GM12873 (cell line): ENCODE results near the gene TMEM267.

Experiments used
- TF ChIP-seq, protein P1 (sequence below): IDR thresholded peaks from 2 replicates; pipeline ENCODE4 v1.5.1; 2012; ENCODE audit warnings: low read depth, mild to moderate bottlenecking, moderate library complexity, low read length, control low read depth; ENCODE audit not compliant: insufficient read depth; ENCODE audit errors: missing control alignments

Gene TMEM267

DNA sequence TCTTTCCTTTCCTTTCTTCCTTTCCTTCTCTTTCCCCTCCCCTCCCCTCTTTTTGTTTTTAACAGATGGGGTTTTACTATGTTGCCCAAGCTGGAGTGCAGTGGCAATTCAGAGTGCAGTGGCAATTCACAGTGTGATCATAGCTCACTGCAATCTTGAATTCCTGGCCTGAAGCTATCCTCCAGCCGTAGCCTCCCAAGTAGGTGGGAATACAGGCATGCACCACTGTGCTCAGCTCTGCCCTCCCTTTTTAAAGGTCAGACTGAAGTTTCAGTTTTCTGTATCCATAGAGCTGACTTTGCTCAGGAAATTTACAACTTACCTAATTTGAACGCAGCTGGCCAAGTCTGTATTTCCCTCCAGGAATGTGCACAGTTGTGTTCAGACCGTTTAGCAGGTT, 72.2 kb downstream of the TMEM267 start:
- TF ChIP-seq, protein P1, sequence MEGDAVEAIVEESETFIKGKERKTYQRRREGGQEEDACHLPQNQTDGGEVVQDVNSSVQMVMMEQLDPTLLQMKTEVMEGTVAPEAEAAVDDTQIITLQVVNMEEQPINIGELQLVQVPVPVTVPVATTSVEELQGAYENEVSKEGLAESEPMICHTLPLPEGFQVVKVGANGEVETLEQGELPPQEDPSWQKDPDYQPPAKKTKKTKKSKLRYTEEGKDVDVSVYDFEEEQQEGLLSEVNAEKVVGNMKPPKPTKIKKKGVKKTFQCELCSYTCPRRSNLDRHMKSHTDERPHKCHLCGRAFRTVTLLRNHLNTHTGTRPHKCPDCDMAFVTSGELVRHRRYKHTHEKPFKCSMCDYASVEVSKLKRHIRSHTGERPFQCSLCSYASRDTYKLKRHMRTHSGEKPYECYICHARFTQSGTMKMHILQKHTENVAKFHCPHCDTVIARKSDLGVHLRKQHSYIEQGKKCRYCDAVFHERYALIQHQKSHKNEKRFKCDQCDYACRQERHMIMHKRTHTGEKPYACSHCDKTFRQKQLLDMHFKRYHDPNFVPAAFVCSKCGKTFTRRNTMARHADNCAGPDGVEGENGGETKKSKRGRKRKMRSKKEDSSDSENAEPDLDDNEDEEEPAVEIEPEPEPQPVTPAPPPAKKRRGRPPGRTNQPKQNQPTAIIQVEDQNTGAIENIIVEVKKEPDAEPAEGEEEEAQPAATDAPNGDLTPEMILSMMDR: no peak

DNA sequence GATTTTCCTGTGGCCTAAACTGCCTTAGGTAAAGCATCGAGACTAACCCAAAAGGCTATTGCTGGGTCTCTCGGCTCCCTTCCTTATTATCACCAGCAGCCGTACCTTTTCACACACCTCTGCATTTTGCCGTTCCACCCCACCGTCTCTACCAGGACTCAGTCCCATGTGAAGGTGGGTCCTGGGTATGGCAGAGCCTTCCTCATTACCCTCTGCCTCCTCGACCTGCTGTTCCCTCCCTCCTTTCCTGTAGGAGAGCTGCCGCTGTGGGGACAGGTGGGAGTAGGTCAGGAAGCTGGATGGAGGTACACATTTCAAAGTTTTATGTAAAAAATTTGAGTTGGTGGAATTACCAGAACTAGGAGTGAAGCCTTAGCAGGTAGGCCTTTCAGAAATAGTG, 73.3 kb downstream of the TMEM267 start:
- TF ChIP-seq, protein P1: no peak

DNA sequence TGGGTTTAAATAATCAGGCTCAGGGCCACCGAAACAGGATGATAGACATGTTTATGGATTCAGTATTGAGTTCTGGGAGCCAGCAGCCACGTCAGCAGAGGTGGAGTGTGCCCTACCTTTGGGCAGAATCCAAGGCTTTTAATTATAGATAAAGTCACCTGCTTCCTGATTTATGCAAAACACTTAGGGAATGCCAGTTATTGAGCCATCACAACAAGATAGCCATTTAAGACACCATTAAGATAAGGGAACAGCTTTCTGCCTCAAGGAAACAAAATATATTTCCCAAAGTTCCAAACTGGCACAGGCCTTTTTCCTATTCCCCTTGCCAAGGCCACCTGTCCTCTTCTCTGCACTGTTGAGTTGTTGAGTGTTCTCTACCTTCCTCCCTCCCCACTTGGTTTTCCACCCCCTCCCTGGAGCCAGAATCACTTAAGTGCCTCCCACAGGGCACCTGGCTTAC, 73.8 kb downstream of the TMEM267 start:
- TF ChIP-seq, protein P1: no peak

DNA sequence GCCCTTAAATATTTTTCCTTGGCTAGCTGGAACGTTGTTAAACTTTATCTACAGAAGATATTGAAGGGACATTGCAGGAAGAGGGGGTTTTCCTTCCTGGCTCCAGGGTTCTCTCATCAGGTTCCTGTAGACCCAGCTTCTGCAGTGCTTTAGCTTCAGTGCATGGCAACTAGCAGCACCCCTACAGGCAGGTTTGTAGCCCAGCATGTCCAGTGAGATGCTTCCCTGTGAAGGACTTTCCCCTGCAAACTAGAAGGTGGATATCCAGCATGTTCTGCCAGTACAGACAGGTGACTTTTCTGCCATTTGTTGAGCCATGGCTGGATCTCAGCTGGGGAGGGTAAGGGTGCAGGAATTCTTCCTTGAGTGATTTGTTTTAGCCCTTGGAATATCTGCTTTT, 81.8 kb downstream of the TMEM267 start:
- TF ChIP-seq, protein P1: peak; percentile 31

DNA sequence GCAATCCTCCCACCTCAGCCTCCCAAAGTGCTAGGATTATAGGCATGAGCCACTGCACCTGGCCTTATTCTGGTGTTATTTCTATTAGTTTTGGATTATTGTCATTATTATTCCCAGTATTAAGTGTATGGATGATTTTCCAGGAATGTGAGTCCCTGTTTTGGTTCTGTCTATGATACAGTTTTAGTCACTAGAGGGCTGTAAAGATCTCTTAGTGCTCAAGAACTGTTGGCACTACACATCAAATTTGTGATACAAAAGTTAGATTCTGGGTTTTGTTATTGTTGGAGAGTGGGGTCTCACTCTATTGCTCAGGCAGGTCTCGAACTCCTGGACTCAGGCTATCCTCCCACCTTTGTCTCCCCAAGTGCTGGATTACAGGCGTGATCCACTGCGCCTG, 83.6 kb downstream of the TMEM267 start:
- TF ChIP-seq, protein P1: no peak

DNA sequence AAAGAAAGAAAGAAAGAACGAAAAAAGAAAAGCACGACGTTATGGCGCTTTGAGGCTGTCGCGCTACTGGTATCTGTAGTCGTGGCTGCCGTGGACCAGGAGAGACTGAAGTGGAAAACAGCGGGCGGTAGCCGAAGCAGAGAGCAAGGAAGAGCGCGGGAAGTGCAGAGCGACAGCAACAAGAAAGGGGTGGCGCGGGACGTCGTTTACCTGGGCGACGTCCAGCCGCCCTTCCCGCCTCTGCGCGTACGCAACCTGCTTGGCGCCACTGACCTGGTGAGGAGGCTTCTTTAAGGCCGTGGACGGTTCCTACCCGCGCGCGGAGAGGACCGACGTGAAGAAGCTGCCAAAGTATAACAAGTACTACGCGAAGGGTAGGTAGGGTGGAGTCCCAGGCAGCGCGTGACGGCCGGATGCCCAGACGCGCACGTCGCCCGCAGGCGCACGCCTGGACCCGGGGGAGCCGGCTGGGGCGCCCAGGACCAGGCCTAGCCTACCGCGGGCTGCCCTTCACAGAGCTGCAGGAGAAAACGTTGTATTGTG, 86.8 kb downstream of the TMEM267 start:
- TF ChIP-seq, protein P1: no peak
